Transverse colon (tissue), 4 donors: ENCODE results near the gene FRY. TPM values are rescaled to one million over a fixed set of nuclear protein-coding genes. Genes with fewer than 3 reads are reported as not detected.

ENCODE experiments used
- DNase-seq: peaks from one replicate; pipeline ENCODE4 v3.0.0-alpha.2; 2019
- H3K27ac ChIP-seq, 4 donors: fragments of 200-600 bp; sonication (generic); 2 replicates each; pipeline ENCODE4 v1.5.1; 2016 to 2018; ENCODE audit warnings: inconsistent platforms in 4 of 4
- H3K27me3 ChIP-seq: fragments of 200-600 bp; sonication (generic); 2 replicates; pipeline ENCODE4 v1.5.1; 2017; ENCODE audit warnings: inconsistent platforms
- H3K36me3 ChIP-seq, 4 donors: fragments of 200-600 bp; sonication (generic); 2 replicates each; pipeline ENCODE4 v1.5.1; 2017 to 2019; ENCODE audit warnings: inconsistent platforms in 4 of 4
- H3K4me1 ChIP-seq, 4 donors: fragments of 200-600 bp; sonication (generic); 2 replicates each; pipeline ENCODE4 v1.5.1; 2017 to 2020; ENCODE audit warnings: inconsistent platforms in 4 of 4
- H3K4me3 ChIP-seq, 4 donors: fragments of 200-600 bp; sonication (generic); 1 replicate in 1 of 4; 2 replicates in 3 of 4; pipeline versions ENCODE4 v1.5.1 to v1.6.1; 2017 to 2019; ENCODE audit warnings: inconsistent platforms in 4 of 4
- H3K9me3 ChIP-seq, 2 donors: fragments of 200-600 bp; sonication (generic); 2 replicates each; pipeline ENCODE4 v1.5.1; 2017 to 2019; ENCODE audit warnings: inconsistent platforms in 2 of 2
- EP300 ChIP-seq: sonication (generic); formaldehyde crosslinking; IDR thresholded peaks from one replicate; pipeline ENCODE4 v1.6.1; 2017; ENCODE audit warnings: antibody characterized with exemption, low read depth
- POLR2A ChIP-seq: fragments of 450-650 bp; IDR thresholded peaks from one replicate; pipeline ENCODE4 v1.6.1; 2016; ENCODE audit warnings: antibody characterized with exemption, mild to moderate bottlenecking, moderate library complexity
- POLR2AphosphoS5 ChIP-seq, 3 donors: sonication (generic); formaldehyde crosslinking; IDR thresholded peaks; one replicate each; pipeline ENCODE4 v1.6.1; 2016; ENCODE audit warnings: antibody characterized with exemption in 3 of 3
- WGBS, 2 donors: methylation state at CpG; one replicate each; pipeline ENCODE4 v1.1.5; 2018; ENCODE audit warnings: low coverage in 1 of 2; 5-methylcytosine and 5-hydroxymethylcytosine counted together
- in situ Hi-C, 4 donors: fragments of 200-750 bp; cut with MboI; loops; one replicate each; pipeline versions ENCODE4 v1.15.0 to v1.15.1; 2017; ENCODE audit warnings: low sequenced_read_pairs in 3 of 4, low pct_ligation_motif_present in 1 of 4, low pct_unique_long_range_greater_than_20kb in 1 of 4
- intact Hi-C: fragments of 100-400 bp; cut with DNase I; formaldehyde crosslinking; loops from one replicate; pipeline ENCODE4 v1.15.1; 2023; ENCODE audit warnings: low total_unique reads
- total RNA-seq, 4 donors: library from RNA; depleted of rRNA; stranded (reverse); fragments of >200 nt; gene quantifications; one replicate each; pipeline ENCODE4 v1.1.0, GENCODE V29; 2016
- TF ChIP-seq, protein P1 (sequence below), 5 experiments: fragments of 200-600 bp in 3 of 5; fragments of 450-650 bp in 2 of 5; sonication (generic) in 3 of 5; IDR thresholded peaks; 1 replicate in 2 of 5; 2 replicates in 3 of 5; pipeline ENCODE4 v1.5.1; 2016 to 2017; ENCODE audit warnings: antibody characterized with exemption in 5 of 5, inconsistent platforms in 3 of 5, mild to moderate bottlenecking in 2 of 5, moderate library complexity in 1 of 5

The FRY gene
- total RNA-seq, 4 donors from 2014 or later = 6.7 to 42.6 (median 12.4) TPM

DNA sequence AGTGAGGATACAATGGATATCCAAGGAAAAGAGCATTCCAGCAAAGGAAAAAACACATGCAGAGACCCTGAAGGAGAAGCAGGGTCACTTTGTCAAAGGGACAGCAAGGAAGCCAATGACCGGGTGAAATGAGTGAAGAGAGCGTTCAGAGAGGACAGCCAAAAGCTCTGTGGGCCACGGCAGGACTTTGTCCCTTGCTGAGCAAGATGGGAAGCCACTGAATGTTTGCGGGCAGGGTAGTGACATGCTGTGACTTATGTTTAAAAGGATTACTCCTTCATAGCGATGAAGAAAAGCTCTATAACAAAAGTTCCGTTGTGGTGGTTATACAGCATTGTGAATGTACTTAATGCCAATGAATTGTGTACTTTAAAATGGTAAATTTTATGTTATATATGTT lies 267.1 kb downstream of the FRY start:
- no peak overlapping the region for H3K4me3 ChIP-seq
- H3K27ac ChIP-seq = no peak overlapping the region
- in situ Hi-C loops = no loop called here
- H3K4me1 ChIP-seq = no peaks in the 10 kb centered on the region
- intact Hi-C loops = no loop called here
- peaks cover 7% of the 10 kb centered on the region for H3K27me3 ChIP-seq
- no peak for TF ChIP-seq EP300
- TF ChIP-seq POLR2A = no peak
- TF ChIP-seq, protein P1, sequence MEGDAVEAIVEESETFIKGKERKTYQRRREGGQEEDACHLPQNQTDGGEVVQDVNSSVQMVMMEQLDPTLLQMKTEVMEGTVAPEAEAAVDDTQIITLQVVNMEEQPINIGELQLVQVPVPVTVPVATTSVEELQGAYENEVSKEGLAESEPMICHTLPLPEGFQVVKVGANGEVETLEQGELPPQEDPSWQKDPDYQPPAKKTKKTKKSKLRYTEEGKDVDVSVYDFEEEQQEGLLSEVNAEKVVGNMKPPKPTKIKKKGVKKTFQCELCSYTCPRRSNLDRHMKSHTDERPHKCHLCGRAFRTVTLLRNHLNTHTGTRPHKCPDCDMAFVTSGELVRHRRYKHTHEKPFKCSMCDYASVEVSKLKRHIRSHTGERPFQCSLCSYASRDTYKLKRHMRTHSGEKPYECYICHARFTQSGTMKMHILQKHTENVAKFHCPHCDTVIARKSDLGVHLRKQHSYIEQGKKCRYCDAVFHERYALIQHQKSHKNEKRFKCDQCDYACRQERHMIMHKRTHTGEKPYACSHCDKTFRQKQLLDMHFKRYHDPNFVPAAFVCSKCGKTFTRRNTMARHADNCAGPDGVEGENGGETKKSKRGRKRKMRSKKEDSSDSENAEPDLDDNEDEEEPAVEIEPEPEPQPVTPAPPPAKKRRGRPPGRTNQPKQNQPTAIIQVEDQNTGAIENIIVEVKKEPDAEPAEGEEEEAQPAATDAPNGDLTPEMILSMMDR (IDR thresholded peaks at IDR 0.05) = no peak
- H3K36me3 ChIP-seq = no peaks in the 10 kb centered on the region
- H3K9me3 ChIP-seq = no peaks in the 10 kb centered on the region
- no peak for DNase-seq
- 87 to 88% methylated on average over 5 to 6 of the region's 6 CpGs for WGBS, 2 donors

DNA sequence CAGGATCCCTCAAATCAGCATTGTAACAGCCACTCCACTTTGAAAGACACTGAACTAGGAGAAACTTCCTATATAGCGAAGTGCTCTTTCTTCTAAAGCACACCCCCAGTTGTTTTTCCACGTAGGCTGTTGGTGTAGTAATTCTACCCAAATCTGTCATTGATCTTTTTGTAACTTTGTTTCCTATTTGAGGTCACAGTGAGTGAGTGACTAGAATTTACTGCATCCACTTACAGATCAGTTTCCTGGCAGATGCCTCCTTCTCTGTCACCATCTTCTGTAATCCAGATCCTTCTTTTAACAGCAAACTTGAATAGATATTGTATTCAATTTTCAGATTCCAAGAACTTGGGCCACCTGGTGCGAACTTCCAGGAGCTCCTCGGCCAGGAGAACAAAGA lies 268.3 kb downstream of the FRY start:
- intact Hi-C loops (no loop called here), in situ Hi-C loops (loop anchor here (10.0 to 25.0 kb wide), 4 partner anchors 275 to 388 kb away; no protein-coding TSS in a partner anchor)
- no peak for DNase-seq
- Histone ChIP-seq H3K4me3 (no peak overlapping the region), H3K27ac (no peak overlapping the region), H3K36me3 (no peaks in the 10 kb centered on the region), H3K9me3 (no peaks in the 10 kb centered on the region), H3K4me1 (no peaks in the 10 kb centered on the region), H3K27me3 (peaks cover 7% of the 10 kb centered on the region)
- no peak for TF ChIP-seq EP300
- TF ChIP-seq POLR2A = no peak
- no peak for TF ChIP-seq POLR2AphosphoS5 (IDR thresholded peaks at IDR 0.05)
- TF ChIP-seq, protein P1 (IDR thresholded peaks at IDR 0.05) = no peak
- WGBS, 2 donors = 45 to 68% methylated on average over 2 to 4 of the region's 4 CpGs

DNA sequence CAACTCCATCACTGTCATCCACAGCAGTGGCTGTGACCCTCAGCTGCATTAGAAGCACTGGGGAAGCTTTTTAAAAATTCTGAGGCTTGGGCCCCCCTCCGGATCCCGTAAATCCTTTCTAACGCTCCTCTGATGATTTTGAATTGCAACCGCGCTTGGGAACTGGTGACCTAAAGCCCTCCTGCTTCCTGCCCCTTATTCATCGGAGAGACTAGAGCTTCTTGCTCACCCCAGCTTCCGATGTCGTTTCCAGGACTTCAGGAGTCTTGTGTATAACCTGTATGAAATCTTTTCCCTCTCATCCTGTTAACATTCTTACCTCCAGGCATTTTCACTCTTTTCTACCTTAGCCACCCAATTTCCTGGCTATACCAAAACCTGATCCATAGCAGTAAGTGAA lies 268.8 kb downstream of the FRY start:
- peaks cover 7% of the 10 kb centered on the region for H3K27me3 ChIP-seq
- H3K27ac ChIP-seq = no peak overlapping the region
- no peak overlapping the region for H3K4me3 ChIP-seq
- TF ChIP-seq, protein P1 (IDR thresholded peaks at IDR 0.05) = no peak
- TF ChIP-seq POLR2A = no peak
- TF ChIP-seq EP300 = no peak
- no peak for TF ChIP-seq POLR2AphosphoS5 (IDR thresholded peaks at IDR 0.05)
- intact Hi-C loops = no loop called here
- H3K9me3 ChIP-seq = no peaks in the 10 kb centered on the region
- DNase-seq = no peak
- no peaks in the 10 kb centered on the region for H3K36me3 ChIP-seq
- 56 to 69% methylated on average over 3 to 8 of the region's 8 CpGs for WGBS, 2 donors
- H3K4me1 ChIP-seq = no peaks in the 10 kb centered on the region
- in situ Hi-C loops = loop anchor here (10.0 to 25.0 kb wide), 4 partner anchors 276 to 388 kb away; no protein-coding TSS in a partner anchor

DNA sequence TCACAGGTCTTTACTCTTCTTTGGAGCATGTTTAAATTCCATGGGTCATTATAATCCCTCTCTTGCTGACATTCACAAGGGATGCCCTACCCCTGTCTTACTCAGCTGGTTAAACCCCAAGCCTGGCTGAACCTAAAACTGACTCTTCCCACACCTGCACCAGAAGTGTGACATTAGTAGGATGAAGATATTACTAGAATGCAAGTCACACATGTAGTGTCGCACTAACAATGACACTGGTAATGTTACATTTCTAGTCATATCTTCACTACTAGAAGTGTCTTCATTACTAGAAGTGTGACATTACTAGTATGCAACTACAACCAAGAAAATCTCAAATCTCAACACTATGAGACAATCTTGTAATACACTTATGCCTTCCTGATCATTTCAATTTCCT lies 269.3 kb downstream of the FRY start:
- Histone ChIP-seq H3K27ac (no peak overlapping the region), H3K4me3 (no peak overlapping the region), H3K4me1 (no peaks in the 10 kb centered on the region), H3K9me3 (no peaks in the 10 kb centered on the region), H3K27me3 (peaks cover 7% of the 10 kb centered on the region), H3K36me3 (no peaks in the 10 kb centered on the region)
- in situ Hi-C loops (loop anchor here (10.0 to 25.0 kb wide), 4 partner anchors 276 to 389 kb away; no protein-coding TSS in a partner anchor), intact Hi-C loops (no loop called here)
- 86 to 100% methylated on average over 1 of the region's 1 CpG for WGBS, 2 donors
- TF ChIP-seq, protein P1 (IDR thresholded peaks at IDR 0.05) = no peak
- TF ChIP-seq EP300 (no peak), POLR2A (no peak), POLR2AphosphoS5 (IDR thresholded peaks at IDR 0.05) (no peak)
- no peak for DNase-seq
